Upper lobe of left lung (tissue), 4 donors: ENCODE data around the gene FKBP1A.

Experiments used
- EP300 ChIP-seq, 4 donors: sonication (generic); formaldehyde crosslinking; IDR thresholded peaks; one replicate each; pipeline ENCODE4 v1.5.1; 2017; ENCODE audit warnings: antibody characterized with exemption in 4 of 4, control low read depth in 2 of 4
- POLR2A ChIP-seq, 4 donors: fragments of 450-650 bp; IDR thresholded peaks; one replicate each; pipeline ENCODE4 v1.5.1; 2016 to 2017; ENCODE audit warnings: antibody characterized with exemption in 4 of 4, mild to moderate bottlenecking in 2 of 4

DNA sequence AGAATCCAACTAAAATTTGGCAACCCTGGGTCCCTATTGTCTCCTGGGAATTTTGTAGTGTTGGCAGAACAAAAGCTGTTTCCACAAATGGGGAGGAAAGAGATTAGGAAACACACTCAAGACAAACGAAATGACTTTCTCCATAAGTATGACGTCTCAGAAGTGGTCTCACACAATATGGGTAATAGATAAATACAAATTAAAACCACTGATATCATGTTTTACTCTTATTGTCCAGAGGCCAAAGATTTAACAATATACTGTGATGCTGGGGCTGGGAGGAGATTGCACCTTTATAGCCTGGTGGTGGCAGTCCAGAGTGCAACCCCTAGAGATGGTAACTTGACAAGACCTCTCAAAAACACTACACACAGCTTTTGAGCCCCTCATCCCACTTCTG, 18.6 kb downstream of the FKBP1A start:
- TF ChIP-seq POLR2A (IDR thresholded peaks at IDR 0.05): no peak
- TF ChIP-seq EP300 (IDR thresholded peaks at IDR 0.05): no peak
